Transverse colon (tissue), 4 donors: ENCODE data around the gene RB1. TPM values are rescaled to one million over a fixed set of nuclear protein-coding genes. Genes with fewer than 3 reads are reported as not detected.
A peak's percentile ranks its signal among the peaks of the same experiment; 100 is the strongest.

Experiments
- DNase-seq: peaks from one replicate; pipeline ENCODE4 v3.0.0-alpha.2; 2019
- H3K27ac ChIP-seq, 4 donors: fragments of 200-600 bp; sonication (generic); 2 replicates each; pipeline ENCODE4 v1.5.1; 2016 to 2018; ENCODE audit warnings: inconsistent platforms in 4 of 4
- H3K27me3 ChIP-seq: fragments of 200-600 bp; sonication (generic); 2 replicates; pipeline ENCODE4 v1.5.1; 2017; ENCODE audit warnings: inconsistent platforms
- H3K36me3 ChIP-seq, 4 donors: fragments of 200-600 bp; sonication (generic); 2 replicates each; pipeline ENCODE4 v1.5.1; 2017 to 2019; ENCODE audit warnings: inconsistent platforms in 4 of 4
- H3K4me1 ChIP-seq, 4 donors: fragments of 200-600 bp; sonication (generic); 2 replicates each; pipeline ENCODE4 v1.5.1; 2017 to 2020; ENCODE audit warnings: inconsistent platforms in 4 of 4
- H3K4me3 ChIP-seq, 4 donors: fragments of 200-600 bp; sonication (generic); 1 replicate in 1 of 4; 2 replicates in 3 of 4; pipeline versions ENCODE4 v1.5.1 to v1.6.1; 2017 to 2019; ENCODE audit warnings: inconsistent platforms in 4 of 4
- H3K9me3 ChIP-seq, 2 donors: fragments of 200-600 bp; sonication (generic); 2 replicates each; pipeline ENCODE4 v1.5.1; 2017 to 2019; ENCODE audit warnings: inconsistent platforms in 2 of 2
- CTCF ChIP-seq, 5 experiments: fragments of 200-600 bp in 3 of 5; fragments of 450-650 bp in 2 of 5; sonication (generic) in 3 of 5; IDR thresholded peaks; 1 replicate in 2 of 5; 2 replicates in 3 of 5; pipeline ENCODE4 v1.5.1; 2016 to 2017; ENCODE audit warnings: antibody characterized with exemption in 5 of 5, inconsistent platforms in 3 of 5, mild to moderate bottlenecking in 2 of 5, moderate library complexity in 1 of 5
- EP300 ChIP-seq: sonication (generic); formaldehyde crosslinking; IDR thresholded peaks from one replicate; pipeline ENCODE4 v1.6.1; 2017; ENCODE audit warnings: antibody characterized with exemption, low read depth
- POLR2A ChIP-seq: fragments of 450-650 bp; IDR thresholded peaks from one replicate; pipeline ENCODE4 v1.6.1; 2016; ENCODE audit warnings: antibody characterized with exemption, mild to moderate bottlenecking, moderate library complexity
- POLR2AphosphoS5 ChIP-seq, 3 donors: sonication (generic); formaldehyde crosslinking; IDR thresholded peaks; one replicate each; pipeline ENCODE4 v1.6.1; 2016; ENCODE audit warnings: antibody characterized with exemption in 3 of 3
- WGBS, 2 donors: methylation state at CpG; one replicate each; pipeline ENCODE4 v1.1.5; 2018; ENCODE audit warnings: low coverage in 1 of 2; 5-methylcytosine and 5-hydroxymethylcytosine counted together
- in situ Hi-C, 4 donors: fragments of 200-750 bp; cut with MboI; loops; one replicate each; pipeline versions ENCODE4 v1.15.0 to v1.15.1; 2017; ENCODE audit warnings: low sequenced_read_pairs in 3 of 4, low pct_ligation_motif_present in 1 of 4, low pct_unique_long_range_greater_than_20kb in 1 of 4
- intact Hi-C: fragments of 100-400 bp; cut with DNase I; formaldehyde crosslinking; loops from one replicate; pipeline ENCODE4 v1.15.1; 2023; ENCODE audit warnings: low total_unique reads
- total RNA-seq, 4 donors: library from RNA; depleted of rRNA; stranded (reverse); fragments of >200 nt; gene quantifications; one replicate each; pipeline ENCODE4 v1.1.0, GENCODE V29; 2016

The RB1 gene
- total RNA-seq, 4 donors from 2014 or later = 14.6 to 31.0 (median 23.2) TPM

GRCh38 chr13:48434200-48434599 lies 130.6 kb downstream of the RB1 start:
- 92 to 97% methylated on average over 3 of the region's 3 CpGs for WGBS, 2 donors
- in situ Hi-C loops (no loop called here), intact Hi-C loops (no loop called here)
- no peak for DNase-seq
- H3K27me3 ChIP-seq = no peaks in the 10 kb centered on the region
- H3K4me3 ChIP-seq = no peak overlapping the region
- TF ChIP-seq POLR2AphosphoS5 (IDR thresholded peaks at IDR 0.05) (no peak), POLR2A (no peak), CTCF (IDR thresholded peaks at IDR 0.05) (no peak), EP300 (no peak)
- no peak overlapping the region for H3K27ac ChIP-seq
- H3K9me3 ChIP-seq = no peaks in the 10 kb centered on the region
- H3K4me1 ChIP-seq = peaks cover 0 to 17% (median 4%) of the 10 kb centered on the region in 4 donors
- H3K36me3 ChIP-seq = no peaks in the 10 kb centered on the region

- intact Hi-C loops = no loop called here
- no peak for DNase-seq
- Histone ChIP-seq H3K4me3 (no peak overlapping the region), H3K4me1 (peaks cover 0 to 10% (median 4%) of the 10 kb centered on the region in 4 donors), H3K9me3 (no peaks in the 10 kb centered on the region), H3K36me3 (no peaks in the 10 kb centered on the region), H3K27me3 (no peaks in the 10 kb centered on the region), H3K27ac (peak overlapping the region in 3 of 4 donors; percentile 15 to 46 (median 33))
- in situ Hi-C loops = no loop called here
- 75 to 79% methylated on average over 2 of the region's 2 CpGs for WGBS, 2 donors
- TF ChIP-seq POLR2A = no peak
- TF ChIP-seq POLR2AphosphoS5 (IDR thresholded peaks at IDR 0.05) = no peak
- TF ChIP-seq EP300 = no peak
- TF ChIP-seq CTCF (IDR thresholded peaks at IDR 0.05) = no peak
Observed at GRCh38 chr13:48436661-48437288, 133.2 kb downstream of the RB1 start.

GRCh38 chr13:48437371-48437770 lies 133.8 kb downstream of the RB1 start:
- peaks cover 0 to 5% (median 4%) of the 10 kb centered on the region in 4 donors for H3K4me1 ChIP-seq
- H3K36me3 ChIP-seq = no peaks in the 10 kb centered on the region
- no peak overlapping the region for H3K4me3 ChIP-seq
- 45 to 59% methylated on average over 2 to 3 of the region's 3 CpGs for WGBS, 2 donors
- intact Hi-C loops (no loop called here), in situ Hi-C loops (no loop called here)
- DNase-seq = peak; percentile 21
- peak overlapping the region in 3 of 4 donors; percentile 6 to 46 (median 15) for H3K27ac ChIP-seq
- H3K27me3 ChIP-seq = no peaks in the 10 kb centered on the region
- TF ChIP-seq POLR2AphosphoS5 (IDR thresholded peaks at IDR 0.05) (no peak), CTCF (IDR thresholded peaks at IDR 0.05) (no peak), POLR2A (no peak), EP300 (no peak)
- no peaks in the 10 kb centered on the region for H3K9me3 ChIP-seq

GRCh38 chr13:48443442-48444208 lies 140.1 kb downstream of the RB1 start:
- no peak for DNase-seq
- WGBS, 2 donors = 62 to 76% methylated on average over 1 of the region's 1 CpG
- Histone ChIP-seq H3K4me3 (no peak overlapping the region), H3K36me3 (no peaks in the 10 kb centered on the region), H3K27me3 (no peaks in the 10 kb centered on the region), H3K9me3 (no peaks in the 10 kb centered on the region), H3K27ac (no peak overlapping the region), H3K4me1 (peaks cover 0 to 6% (median 0%) of the 10 kb centered on the region in 4 donors)
- no peak for TF ChIP-seq EP300
- no peak for TF ChIP-seq CTCF (IDR thresholded peaks at IDR 0.05)
- TF ChIP-seq POLR2AphosphoS5 (IDR thresholded peaks at IDR 0.05) = no peak
- TF ChIP-seq POLR2A = no peak
- intact Hi-C loops = no loop called here
- in situ Hi-C loops = no loop called here
